Inflammatory macrophage treated with lipopolysaccharide for 1 hour (primary cell): Measurements from ENCODE around the gene BRF1.
"Not testable (repeated sequence)": the region's sequence is repeated elsewhere in the genome, so short reads cannot be mapped to it uniquely, and the experiment has no call there.

Experiments
- DNase-seq, 2 donors: peaks; one replicate each; pipeline ENCODE4 v3.0.0-alpha.2; 2020 to 2022

Gene BRF1

DNA sequence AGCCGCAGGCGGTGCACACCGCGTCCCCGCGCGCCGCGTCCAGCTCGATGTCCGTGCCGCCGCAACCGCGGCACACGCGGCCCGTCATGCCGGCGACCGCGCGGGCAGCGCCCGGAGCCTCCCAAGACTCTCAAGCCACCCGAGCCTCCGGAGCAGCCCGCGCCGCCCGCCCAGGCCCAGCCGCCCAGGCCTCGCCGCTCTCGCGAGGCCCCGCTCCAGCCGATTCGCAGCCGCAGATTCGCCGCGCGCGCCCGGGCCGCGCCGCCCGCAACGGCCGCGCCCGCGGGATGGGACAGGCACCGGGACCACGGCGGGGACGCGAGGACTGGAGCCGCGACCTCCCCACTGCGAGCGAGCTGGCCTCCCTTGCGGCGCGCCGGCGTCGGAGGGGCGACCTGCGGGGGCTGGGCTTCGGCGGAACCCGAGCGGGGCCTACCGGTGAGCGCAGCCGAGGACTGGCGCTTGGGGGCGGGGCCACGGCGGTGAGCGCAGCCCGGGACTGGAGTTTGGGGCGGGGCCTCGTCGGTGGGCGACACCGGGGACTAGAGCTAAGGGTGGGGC is at the start of gene BRF1:
Gene BRF1 (minus strand): TSS at position 460 of the 561 bp plus-strand sequence. CDS start 372 bp downstream, at position 88.
- peak; percentile 87 to 90 for DNase-seq

DNA sequence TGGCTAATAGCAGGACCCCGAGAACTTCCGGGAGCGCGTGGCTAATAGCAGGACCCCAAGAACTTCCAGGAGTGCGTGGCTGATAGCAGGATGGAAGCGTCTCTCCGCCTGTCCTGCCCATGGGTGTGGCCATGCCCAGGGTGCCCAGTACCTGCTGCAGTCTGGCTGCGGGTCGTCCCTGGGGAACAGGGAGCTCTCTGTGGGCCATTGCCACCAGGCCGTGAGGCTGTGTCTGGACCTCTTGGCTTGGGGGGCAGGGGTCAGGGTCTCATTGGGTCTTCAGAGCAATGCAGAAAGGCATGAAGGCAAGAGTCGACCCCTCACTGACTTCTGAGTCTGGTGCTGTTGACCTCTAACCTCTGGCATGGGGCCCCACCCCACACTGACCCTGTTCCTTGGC is 49.2 kb upstream of the BRF1 start:
- no peak for DNase-seq

GRCh38 chr14:105348945-105349699 is 48.3 kb upstream of the BRF1 start:
- DNase-seq = no peak

GRCh38 chr14:105348169-105348944 is 47.6 kb upstream of the BRF1 start:
- DNase-seq = no peak

DNA sequence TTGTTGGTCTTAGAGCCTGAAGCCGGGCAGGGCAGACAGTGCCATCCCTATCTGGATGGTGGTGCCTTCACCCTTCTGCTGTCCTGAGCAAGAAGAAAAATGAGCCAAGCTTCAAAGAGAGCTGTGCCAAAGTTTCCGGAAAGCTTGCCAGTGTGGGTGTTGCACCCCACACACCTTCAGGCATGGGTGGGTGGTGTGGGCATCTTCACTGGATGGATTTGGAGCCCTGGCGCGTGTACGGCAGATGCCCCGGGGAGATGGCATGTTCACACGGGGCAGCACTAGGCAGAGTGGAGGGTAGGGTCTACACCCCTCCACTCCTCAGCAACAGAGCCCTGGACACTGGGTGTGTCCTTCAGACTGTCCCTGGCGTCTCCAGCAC is 46.8 kb upstream of the BRF1 start:
- DNase-seq = no peak

- no peak for DNase-seq
These were observed 46.2 kb upstream of the BRF1 start for GRCh38 chr14:105346876-105347586.

GRCh38 chr14:105346200-105346533 is 45.4 kb upstream of the BRF1 start:
- no peak for DNase-seq

GRCh38 chr14:105343194-105343593 is 42.4 kb upstream of the BRF1 start:
- DNase-seq = no peak

- no peak for DNase-seq
These were observed 40.3 kb upstream of the BRF1 start for GRCh38 chr14:105340821-105341733.

- DNase-seq = no peak
These were observed 37.4 kb upstream of the BRF1 start for GRCh38 chr14:105337966-105338741.

GRCh38 chr14:105337433-105337832 is 36.6 kb upstream of the BRF1 start:
- DNase-seq = no peak

DNA sequence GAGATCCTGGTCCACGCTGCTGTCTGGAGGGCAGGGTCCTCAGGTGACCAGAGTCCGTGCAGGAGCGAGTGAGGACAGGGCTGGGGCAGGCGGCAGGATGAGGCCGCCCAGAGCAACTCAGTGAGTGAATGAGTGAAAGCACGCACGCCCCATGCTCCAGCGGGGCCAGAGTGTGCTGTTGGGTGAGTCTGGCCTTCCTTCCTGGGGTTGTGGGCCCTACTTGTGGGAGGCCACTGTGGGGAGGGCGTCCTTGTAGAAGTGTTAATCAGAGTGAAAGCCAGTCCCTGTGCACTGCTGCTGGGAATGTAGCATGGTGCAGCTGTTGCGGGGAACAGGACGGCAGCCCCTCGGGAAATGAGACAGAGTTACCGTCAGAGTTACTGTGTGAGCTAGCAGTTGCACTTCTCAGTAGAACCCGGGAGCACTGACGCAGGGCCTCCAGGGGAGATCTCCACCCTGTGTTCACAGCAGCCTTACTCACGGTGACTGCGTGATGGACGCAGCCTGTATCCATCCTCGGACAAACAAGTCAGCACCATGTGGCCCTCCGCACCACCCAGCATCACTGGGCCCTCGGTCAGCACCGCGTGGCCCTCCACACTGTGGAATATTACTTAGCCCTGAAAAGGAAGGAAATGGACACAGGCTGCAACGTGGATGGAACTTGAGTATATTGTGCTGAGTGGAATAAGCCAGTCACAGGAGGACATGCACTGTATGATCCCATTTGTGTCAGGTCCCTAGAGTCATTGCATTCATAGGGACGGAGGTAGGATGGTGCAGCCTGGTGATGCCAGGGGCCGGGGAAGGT is 35.9 kb upstream of the BRF1 start:
- DNase-seq = no peak

DNA sequence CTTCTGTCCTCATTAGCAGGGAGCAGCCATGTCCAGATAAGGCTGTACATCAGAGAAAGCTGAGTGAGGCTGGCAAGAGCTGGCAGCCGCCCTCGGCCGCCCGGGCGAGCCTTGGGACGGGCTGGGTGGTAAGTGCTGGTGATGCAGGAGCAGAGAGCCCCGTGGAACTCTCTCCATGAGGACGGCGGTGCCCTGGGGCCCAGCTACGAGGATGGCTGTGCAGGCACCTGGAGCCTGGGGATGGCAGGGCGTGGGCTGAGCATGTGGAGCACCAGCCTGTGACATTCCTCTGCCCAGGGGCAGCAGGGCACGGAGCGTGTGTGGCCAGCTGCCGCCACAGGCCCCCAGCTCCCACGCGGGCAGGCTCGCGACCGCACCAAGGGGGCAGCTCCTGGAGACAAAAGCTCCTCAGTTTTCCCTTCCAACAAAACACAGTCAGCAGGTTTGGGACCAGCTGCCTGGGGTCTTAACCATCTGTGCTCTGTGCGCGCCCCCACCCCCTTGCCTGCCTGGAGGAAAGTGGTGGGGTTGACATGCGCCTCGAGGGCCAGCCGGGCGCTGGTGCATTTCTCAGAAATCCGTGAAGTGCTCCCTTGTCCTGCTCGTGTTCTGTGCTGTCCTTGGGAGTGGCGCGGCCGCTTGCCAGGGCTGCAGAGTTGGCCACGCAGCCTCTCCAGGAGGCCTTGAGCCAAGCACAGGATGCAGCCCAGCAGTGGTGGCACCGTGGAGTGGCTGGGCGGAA is 35.1 kb upstream of the BRF1 start:
- DNase-seq = no peak

- not testable (repeated sequence) for DNase-seq
These were observed 34.4 kb upstream of the BRF1 start for GRCh38 chr14:105335231-105335542.

GRCh38 chr14:105334383-105335230 is 33.8 kb upstream of the BRF1 start:
- DNase-seq = no peak

- DNase-seq = no peak
These were observed 33.0 kb upstream of the BRF1 start for GRCh38 chr14:105333613-105334364.

DNA sequence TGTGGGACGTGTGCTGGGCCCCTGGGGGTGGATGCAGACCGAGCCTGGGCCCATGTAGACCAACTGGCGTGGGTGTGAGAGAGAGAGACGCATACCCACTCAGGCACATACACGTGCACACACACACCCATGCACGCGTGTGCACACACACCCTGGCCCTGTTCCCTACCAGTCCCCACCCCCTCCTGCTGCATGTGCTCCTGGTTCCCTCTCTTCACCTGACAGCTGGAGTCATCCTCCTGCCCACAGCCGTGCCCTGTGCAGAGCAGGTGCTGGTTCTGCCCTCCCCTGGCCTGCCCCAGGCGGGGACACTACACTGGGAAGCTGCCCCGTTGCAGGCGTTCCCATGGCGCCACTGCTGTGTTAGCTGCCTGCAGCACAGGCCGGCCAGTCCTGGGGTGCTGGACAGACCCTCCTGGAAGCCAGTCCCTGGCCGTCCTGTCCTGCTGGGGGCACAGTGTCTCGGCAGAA is 32.3 kb upstream of the BRF1 start:
- no peak for DNase-seq

- no peak for DNase-seq
These were observed 31.6 kb upstream of the BRF1 start for GRCh38 chr14:105332350-105332874.
